HTERT RPE-1 (cell line): ENCODE results near the gene PRKAG2.
"Not testable (repeated sequence)": the region's sequence is repeated elsewhere in the genome, so short reads cannot be mapped to it uniquely, and the experiment has no call there.

ENCODE experiments used
- in situ Hi-C: fragments of 300-500 bp; cut with MboI; formaldehyde crosslinking; loops from 4 replicates; pipeline ENCODE4 v1.14.3; 2020; ENCODE audit warnings: low sequenced_read_pairs

Gene PRKAG2

DNA sequence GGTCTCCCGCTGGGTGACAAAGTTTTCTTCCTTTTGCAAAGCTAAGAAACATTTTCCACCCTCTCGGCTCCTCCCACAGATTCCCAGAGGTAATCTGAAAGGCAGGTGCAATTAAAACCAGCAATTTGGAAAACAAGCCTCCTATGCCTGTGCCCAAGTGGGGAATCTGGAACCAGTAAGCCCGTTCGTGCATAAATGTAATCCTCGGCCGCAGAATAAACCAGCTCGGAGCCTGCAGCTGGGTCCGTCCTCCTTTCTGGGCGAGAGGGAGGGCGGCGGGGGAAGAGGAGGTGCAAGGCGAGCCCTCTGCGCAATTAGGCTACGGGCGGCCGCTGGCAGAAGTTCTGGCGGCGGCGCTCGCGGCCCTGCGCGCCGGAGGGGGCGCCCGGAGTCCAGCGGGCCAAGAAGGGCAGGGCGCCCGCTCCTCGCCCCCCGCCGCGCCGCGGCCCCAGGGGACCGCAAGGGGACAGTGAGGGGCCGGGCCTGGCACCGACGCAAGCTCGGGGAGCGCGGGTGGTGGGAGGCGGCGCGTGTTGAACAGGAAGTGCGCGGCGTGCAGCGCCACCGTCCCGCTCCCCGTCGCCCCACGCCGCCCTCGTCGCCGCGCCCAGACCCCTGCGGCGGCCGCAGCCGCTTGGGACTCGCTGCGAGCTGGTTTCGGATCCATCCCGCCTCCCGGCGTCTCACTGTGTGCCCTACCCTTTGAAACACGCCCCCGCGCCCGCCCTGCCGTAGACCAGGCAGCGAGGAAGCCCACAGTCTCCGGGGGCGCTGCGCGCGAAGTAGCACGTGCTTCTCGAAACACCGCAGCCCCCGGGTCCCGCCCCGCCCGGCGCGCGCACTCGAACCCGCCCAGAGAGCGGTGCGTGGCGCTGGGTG, at the start of gene PRKAG2:
PRKAG2 (minus strand) TSS at position 217 of the 879 bp plus-strand sequence. CDS start 495 bp downstream, outside the sequence.
- in situ Hi-C loops = no loop called here

DNA sequence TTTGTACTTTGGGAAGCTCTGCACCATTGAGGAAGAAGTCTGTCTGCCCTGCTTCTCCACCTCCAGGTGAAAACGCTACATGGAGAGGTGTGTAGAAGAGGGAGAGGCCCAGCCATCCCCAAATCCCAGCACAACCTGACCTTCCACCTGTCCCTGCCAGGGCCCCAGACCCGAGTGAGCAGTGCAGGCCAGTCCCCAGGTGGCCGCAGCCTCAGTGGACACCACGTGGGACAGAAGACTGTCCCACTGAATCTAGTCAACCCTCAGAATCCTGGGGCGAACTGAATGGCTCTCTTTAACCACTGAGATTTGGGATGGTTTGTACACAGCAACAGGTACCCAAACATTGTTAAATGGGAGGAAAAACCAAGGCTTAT, 49.4 kb upstream of the PRKAG2 start:
- in situ Hi-C loops = no loop called here

DNA sequence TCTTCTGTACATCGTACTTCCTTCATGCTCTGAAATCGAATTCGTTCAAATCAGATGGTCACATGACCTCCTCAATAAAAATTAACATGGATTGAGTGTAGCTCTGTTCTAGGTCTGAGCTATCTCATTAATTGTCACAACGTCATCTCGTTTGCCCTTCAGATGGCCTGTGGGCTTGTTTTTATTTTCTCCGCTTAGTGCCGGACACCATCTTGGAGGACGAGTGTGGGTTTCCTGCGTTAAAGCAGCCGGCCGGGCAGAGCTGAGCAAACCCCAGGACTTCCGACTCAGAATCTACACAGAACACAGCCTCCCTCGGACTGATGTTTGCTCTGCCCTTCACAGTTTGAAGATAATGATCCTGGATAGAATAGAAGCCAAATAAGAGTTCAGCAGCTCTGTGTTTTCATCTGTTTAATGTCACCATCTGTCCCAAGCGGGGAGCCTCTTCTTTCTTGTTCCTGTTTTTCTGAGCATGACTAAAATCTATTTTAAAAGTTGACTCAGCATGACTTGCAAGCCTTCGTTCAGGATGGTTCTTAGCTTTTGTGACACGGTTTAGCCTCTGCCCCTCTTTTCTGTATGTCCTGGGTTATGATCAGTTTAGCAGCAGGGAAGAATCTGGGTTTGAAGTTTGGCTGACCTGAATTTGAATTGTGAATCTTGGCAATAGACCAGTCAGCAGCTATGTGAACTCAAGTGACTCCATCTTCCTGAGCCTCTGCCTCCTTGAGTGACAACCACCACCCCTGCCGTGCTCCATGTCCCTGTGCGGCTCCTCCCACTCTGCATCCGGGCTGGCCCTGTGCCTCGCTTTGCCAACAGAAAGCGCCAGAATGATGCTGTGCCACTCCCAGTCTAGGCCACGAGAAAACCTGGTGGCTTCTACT, 48.8 kb upstream of the PRKAG2 start:
- in situ Hi-C loops = no loop called here

DNA sequence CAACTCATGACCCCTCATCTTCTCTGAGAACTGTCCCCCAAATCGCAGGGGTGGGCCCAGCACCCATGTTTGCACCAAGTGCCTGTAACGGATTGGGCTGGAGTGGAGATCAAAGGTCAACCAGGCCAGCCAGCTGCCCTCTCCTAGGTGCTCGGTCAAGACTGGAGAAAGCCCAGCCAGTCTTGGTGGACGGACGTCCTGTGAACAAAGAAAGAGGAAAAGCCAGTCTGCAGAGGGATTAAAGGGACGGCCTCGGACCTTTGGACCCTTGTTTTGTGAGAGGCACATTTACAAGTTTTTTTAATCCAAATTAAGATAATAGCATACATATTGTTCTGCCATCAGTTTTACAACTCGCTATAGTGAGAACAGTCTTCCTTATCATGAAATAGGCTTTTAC, 47.6 kb upstream of the PRKAG2 start:
- in situ Hi-C loops = no loop called here

DNA sequence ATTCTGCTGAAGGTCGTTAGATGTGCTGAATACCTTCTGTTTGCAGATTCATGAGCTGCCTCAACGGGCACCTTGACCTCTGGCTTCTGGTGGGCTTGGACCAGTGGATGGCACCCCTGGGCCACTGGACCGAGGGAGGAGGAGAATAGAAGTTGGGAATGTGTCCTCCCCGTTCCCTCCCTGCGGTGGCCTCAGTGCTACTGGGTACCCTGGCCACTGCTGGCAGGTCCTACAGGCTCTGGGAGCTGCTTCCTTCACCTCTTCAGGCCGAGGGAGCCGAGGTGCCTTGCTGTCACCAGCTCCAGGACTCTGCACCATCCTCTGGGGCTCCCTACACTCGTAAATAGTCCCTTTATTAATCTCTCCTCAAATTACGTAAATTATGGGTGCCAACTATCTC, 47.1 kb upstream of the PRKAG2 start:
- in situ Hi-C loops = no loop called here

DNA sequence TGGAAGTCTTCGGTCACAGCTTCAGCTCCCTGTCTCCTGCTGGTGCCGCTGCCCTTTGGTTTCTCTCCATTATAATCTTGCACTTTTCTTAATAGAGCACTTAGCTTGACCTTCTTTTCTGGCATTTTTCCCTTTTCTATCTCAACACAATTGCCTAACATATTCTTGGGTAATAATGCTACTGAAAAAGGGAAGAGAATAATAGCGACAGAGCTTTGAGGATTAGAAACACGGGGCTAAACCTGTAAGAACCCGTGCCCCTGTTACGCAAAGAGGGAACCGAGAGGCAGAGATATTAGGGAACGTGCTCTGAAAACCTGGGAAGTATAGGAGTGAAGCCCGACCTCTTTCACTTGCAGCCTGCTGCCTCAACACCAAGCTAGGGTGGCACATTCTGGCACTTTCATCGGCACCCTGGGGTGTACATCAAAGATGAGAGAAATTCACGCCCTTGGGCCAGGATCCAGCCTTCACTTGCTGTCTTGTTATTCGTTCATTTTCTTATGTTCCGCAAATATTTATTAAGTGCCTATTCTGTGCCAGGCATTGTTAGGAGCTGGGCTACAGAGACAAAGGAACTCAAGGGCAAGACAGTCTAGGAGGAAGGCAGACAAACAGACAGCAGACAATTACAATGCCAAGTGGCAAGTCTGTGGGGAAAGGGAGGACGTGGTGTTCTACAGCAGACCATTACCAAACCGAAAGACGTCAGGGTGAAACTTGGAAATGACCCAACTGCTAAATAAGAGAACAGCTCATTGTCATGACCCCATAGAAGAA, 46.4 kb upstream of the PRKAG2 start:
- in situ Hi-C loops = no loop called here

DNA sequence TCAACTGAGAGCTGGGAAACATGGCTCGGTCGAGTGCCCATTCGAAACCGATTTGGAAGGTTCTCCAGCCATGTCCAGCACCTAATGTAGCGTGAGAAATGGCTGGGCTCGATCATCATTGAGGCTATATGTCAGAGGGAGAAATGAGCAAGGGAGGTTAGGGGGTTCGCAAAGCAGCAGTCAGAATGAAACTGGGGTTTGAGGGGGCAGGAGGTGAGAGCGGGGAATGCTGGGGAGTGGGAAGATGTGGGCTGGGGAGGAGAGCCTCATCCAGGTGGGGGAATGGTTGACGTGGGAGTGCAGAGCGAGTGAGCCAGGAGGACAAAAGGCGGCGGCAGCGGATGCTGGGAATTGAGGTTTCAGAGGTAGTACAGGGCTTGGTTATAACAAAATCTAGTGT, 44.5 kb upstream of the PRKAG2 start:
- in situ Hi-C loops = no loop called here

DNA sequence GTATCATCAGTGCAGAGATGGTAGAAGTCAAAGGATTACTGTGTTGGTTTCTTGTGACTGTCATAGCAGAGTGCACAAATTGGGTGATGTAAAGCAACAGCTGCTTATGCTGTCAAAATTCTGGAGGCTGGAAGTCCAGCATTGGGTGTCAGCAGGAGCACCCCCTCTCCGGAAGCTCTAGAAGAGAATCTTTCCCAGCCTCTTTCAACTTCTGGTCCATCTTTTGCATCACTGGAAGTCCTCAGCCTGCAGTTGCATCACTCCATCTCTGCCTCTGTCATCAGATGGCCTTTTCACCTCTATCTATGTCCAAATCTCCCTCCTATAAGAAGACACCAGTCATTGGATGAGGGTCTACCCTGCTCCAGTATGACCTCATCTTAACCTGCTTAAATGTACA, 43.6 kb upstream of the PRKAG2 start:
- in situ Hi-C loops = no loop called here

DNA sequence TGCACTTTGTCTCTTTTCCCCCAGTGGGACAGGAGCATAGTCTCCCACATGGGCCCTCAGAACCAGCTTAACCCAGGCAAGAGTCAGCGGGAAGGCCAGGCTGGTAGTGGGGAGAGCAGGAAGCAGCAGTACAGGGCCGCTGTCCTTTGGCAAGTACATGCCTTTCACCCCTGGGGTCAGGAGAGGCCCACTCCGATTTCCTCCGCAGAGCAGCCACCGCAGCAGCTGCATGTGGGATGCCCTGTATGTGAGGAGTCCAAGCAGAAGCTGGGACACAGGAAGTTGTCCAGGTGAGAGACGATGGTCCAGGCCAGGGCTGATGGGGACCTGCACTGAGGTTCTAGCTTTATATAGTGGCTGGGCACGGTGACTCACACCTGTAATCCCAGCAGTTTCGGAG, 42.7 kb upstream of the PRKAG2 start:
- in situ Hi-C loops = no loop called here

DNA sequence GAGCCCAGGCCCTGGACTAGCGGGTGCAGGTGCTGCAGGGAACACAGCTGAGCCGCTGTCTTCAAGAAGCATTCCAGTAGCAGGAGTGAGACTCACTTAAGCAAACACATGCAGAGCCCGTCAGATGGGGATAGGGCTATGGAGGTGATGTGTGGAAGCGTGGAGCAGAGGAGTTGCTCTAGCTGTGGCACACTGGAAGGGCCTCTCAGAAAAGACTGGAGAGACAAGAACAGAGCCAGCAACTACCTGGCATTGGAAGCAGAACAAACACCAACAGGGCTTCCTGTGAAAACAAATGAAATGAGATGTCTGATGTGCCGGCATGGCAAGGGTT, 41.6 kb upstream of the PRKAG2 start:
- in situ Hi-C loops = no loop called here

DNA sequence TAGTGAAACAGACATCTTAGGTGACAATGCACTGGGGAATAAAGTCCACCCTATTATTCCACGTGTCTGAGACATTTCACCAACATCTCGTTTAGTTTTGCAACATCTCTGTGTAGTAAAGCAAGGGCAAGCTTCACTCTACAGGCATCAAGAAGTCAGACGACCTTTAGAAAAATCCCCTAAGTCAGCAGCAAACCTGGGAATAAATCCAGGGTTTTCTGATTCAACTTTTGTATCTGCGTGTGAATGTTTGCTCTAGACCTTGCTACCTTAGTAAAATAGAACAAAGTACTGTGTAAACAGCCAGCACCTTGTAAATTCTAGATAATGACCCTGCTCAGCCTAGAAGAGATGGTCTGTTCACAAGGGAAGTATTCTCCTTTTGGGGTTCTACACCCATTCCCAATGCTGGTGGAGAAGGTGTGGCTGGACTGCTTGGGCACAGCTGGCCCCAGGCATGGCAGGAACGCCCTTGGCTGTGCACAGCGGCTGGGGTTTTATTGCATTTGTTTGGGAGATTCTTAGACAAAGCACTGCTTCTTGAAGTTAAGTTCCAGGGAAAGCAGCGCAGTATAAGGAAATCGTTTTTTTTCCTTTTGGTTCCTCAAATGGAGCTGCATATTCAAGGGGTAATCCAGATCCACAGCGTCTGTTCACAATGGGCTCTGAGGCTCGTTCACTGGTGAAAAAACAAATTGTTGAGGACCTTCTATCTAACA, 41.0 kb upstream of the PRKAG2 start:
- in situ Hi-C loops = no loop called here

DNA sequence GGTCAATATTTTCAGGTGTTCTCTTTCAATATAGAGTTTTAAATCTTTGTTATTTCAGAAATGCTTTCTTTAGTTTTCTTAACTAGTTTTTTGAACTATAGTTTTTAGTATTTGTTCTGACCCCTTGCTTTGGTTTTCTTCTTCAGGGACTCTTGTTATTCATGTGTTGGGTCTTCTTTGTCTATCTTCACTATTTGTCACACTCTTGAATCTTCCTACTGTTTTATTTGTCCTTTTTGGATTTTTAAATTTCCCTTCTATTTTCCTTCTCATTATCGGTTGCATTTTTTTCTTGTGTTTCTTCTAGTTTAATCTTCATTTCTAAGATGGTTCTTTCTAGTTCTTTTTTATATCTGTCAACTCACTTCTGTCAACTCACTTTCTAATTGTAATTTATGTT, 37.1 kb upstream of the PRKAG2 start:
- in situ Hi-C loops = no loop called here

DNA sequence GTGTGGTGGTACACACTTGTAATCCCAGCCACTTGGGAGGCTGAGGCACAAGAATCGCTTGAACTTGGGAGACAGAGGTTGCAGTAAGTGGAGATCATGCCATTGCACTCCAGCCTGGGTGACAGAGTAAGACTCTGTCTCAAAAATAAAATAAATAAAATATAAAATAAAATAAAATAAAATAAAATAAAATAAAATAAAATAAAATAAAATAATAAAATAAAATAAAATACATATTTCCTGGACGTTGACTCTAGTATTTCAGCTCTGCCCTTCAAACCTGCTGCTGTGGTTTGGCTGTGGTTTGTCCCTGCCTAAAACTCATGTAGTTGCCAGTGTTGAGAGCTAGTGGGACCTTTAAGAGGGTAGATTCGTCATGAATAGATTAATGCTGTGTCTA, 33.7 kb upstream of the PRKAG2 start:
- in situ Hi-C loops = not testable (repeated sequence)

DNA sequence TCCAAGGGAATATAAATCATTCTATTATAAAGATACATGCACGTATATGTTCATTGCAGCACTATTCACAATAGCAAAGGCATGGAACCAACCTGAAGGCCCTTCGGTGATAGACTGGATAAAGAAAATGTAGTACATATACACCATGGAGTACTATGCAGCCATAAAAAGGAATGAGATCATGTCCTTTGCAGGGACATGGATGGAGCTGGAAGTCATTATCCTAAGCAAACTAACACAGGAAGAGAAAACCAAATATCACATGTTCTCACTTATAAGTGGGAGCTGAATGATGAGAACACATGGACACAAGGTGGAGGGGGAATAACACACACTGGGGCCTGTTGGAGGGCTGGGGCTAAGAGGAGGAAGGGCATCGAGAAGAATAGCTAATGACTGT, 30.2 kb upstream of the PRKAG2 start:
- in situ Hi-C loops = not testable (repeated sequence)

DNA sequence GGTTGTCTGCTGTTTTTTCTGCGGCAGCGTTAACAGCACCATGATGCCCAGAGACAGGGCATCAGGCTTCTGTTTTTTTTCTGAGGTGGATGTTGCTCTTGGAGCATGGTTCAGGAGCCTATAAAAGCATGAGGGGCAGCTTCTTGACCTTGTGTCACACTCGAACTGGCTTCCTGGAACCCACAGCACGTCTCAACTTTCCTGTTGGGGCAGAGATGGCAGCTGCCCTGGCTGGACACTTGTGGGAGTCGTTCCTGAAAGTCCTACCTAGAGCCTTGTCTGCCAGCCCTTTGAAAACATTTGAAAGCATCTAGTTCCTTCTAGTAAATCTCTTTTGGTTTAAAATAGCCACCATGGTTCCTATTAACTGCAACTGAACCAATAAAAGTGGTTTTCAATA, 28.9 kb upstream of the PRKAG2 start:
- in situ Hi-C loops = no loop called here

DNA sequence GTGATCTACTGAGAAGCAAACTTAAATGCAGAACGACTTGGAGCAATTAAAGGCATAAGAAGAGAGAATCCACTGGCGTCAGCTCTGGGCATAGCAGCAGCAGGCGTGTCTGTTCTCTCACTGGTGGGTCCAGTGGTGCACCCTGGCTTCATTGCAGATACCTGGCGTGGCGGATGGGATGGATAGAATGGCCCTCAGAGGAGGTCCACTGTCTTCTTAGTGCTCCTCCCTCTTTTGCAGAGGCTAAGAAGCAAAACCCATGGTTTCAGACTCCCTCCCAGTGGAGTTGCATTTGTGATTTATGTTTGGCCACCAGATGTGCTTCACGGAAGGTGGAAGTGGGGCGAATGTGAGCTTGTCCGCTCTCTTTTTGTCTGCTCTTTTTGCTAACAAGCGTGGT, 28.4 kb upstream of the PRKAG2 start:
- in situ Hi-C loops = no loop called here

DNA sequence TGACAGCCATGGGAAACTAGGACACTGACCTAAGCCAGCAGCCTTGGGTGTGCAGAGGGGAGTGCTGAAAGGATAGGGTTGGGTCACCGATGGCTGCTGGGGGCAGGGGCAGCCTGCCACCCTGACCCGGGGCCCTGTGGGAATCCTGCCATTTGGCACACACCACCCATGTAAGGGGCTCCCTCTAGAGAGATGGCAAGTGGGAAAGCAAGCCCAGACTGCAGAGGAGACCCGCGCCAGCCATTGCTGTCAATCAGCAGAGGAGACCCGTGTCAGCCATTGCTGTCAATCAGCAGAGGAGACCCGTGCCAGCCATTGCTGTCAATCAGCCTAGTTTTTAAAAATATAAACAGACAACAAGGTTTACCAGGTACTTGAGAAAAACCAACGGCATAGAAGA, 27.4 kb upstream of the PRKAG2 start:
- in situ Hi-C loops = no loop called here

DNA sequence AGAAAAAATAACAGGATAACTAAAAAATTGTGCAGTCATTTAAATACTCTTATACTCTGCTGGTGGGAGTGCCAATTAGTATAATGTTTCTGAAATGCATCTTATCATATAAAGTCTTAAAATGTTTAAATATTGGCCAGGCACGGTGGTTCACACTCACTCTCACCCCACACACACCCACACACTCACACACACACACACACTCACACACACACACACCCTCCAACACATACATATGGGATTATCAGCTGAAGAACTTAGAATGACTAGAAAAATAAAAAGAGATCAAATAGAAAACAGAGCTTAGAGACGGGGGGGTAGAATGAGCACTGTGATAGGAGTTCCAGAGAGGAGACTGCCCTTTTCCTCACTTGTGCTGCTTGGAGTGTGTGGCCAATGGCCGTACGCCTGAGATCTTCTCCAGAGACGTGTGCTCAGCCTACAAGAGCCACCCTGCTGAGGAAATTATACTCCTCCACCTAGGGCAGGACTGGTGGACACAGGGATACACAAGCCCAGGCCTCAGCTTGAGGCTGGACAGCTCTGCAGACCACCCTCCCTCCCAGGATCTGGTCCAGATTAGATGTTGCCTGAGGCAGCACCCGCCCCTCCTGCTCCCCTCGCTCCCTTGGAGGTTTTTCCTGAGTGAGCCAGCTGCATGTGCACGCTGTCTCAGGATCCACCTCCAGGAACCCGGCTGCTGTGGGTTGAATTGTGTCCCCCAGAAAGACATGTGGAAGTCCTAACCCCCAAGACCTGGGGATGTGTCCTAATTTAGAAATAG, 26.5 kb upstream of the PRKAG2 start:
- in situ Hi-C loops = no loop called here

DNA sequence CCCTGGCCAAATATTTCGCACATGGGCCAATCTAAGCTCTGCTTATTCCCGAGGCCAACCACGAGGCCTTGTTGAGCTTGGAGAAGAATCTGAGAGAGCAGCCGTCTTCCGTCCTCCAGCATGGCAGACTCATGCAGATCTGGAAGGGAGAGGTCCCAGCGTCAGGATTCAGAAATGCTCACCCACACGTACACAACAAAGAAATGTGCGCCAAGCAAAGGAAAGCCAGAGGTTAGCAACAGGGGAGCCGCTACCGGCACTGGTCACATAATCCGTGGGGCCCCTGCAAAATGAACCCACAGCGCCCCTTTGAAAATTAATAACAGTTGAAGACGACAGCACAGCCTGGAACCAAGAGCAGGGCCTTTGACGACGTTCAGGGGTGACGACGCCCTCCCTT, 25.4 kb upstream of the PRKAG2 start:
- in situ Hi-C loops = no loop called here

DNA sequence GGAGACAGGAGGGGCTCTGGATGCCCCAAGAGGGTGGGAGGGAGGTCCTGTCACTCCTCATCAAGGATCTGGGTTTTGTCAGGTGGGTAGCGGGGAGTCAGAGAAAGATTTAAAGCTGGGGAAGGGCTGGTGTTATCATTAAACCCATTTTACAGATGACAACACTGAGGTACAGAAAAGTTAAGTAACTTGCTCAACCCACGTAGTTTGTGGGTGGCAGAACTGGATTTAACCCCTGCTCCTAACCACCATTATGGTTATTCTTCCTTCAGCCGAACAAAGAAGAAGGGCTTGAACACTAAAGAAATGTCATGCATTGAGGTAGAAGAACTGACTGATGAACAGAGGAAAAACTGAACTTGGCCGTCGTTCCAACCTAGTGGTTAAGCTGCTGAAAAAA, 24.9 kb upstream of the PRKAG2 start:
- in situ Hi-C loops = no loop called here
